NCI-H774 (cell line): ENCODE results near the gene SRP54.
"Not testable (repeated sequence)": the region's sequence is repeated elsewhere in the genome, so short reads cannot be mapped to it uniquely, and the experiment has no call there.

Experiments
- DNase-seq: peaks from one replicate; lab custom pipeline; 2025; lab: John Stamatoyannopoulos, UW

Gene SRP54

DNA sequence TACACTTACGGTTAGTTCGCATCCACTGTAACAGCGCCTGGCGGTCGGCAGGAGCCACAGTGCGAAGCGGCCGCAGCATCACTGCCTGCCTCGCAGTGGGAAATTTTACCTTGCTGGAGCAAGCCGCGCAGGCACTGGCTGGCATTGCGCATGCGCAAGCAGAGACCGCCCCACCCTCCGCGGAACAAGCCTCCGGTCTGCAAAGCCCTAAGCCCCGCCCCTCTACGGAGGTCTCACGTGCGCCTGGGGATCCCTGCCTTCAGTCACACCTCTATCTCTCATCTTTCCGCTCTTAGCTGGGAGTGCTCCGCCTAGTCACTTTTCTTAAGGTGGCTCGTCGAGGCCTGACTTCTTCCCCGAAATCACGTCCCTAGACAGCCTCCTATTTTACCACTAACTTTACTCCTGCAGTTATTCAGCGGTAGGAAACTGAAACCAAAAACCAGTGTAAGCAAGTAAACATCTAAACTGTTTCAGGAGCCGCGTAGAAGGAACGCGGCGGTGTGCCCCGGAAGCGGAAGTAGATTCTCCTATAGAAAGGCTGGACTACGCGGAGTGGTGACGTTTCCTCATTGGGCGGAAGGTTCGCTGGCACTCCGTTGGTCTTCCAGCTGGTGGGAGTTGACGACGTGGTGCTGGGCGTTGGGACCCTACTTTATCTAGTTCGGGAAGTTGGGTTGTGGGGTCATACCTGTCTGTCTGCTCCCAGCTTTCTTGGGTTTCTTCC lies at the start of gene SRP54:
TSS of gene SRP54 (plus strand) at position 572 of the 727 bp plus-strand sequence. CDS start 13,718 bp downstream, outside the sequence.
- DNase-seq: peak; percentile 97

DNA sequence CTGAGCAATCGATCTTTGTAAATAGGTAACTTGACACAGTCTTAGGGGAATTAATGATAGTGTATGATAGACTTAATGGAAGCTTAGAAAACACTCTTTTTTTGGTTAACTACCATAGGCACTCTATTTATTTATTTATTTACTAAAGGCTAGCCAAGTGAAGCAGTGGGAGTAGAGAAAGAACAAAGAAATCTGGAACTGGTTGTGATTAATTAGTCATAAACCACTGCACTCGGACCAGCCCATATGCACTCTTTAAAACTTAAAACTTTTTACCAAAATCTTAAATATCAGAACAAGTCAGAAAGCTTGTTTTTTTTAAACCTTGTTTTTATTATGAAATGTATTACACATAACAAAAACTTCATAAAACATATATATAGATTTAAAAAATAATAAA lies 49.5 kb upstream of the SRP54 start:
- no peak for DNase-seq

DNA sequence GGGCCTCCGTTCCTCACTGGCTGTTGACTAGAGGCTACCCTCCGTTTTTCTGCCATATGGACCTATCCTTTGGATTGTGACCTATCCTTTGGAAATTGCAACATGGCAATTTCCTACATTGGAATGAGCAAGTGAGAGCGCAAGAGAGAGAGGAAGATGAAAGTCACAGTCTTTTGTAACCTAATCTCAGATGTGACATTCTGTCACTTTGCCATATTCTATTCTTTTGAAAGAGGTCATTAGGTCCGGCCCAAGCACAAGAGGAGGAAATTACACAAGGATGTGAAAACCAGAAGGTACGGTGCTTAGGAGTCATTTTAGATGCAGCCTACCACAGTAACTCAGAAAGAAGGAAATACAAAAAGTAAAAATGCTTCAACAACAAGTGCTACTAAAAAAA lies 47.3 kb upstream of the SRP54 start:
- DNase-seq: no peak

DNA sequence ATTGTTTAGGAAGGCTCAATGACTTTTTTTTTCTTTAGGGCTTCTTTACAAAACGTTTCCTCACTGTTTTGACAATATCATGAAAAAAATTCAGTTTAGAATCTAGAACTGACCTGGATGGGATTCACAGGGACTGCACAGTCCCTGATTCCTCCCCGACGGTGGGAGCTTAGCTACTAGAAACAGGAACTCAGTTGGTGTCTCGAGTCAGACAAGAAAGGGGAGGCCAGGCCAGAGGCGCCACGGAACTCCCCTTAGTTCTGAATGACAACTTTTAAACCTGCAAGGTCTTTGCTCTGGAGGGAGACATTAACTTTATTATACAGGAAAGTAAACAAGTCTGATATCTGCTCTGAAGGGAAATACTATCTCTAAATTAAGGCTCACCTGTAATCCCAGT lies 45.4 kb upstream of the SRP54 start:
- no peak for DNase-seq

DNA sequence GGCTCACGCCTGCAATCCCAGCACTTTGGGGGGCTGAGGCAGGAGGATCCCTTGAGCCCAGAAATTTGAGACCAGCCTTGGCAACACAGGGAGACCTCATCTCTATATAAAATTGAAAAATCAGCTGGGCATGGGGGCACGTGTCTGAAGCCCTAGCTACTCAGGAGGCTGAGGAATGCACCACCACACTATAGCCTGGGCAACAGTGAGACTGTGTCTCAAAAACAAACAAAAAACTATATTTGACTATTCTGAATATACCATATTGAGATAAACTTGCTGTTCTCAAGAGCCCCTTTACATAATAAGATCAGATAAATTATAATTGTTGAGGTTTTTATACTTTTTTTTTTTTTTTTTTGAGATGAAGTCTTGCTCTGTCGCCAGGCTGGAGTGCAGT lies 44.9 kb upstream of the SRP54 start:
- no peak for DNase-seq

DNA sequence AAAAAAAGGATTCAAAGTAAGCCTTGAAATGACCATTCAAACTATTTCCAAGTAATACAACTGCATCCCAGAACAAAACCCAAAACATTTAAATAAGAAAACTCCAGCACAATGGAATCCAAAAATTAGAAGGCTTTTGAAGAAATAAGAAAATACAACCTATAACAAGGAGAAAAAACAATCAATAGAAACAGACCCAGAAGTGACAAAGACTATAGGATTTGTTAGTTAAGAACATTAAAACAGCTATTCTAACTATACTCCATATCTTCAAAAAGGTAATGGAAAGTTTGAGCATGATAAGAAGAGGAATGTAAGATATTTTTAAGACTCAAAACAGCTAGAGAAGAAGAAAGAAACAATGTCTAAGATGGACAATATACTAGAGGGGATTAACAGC lies 39.3 kb upstream of the SRP54 start:
- DNase-seq: no peak

DNA sequence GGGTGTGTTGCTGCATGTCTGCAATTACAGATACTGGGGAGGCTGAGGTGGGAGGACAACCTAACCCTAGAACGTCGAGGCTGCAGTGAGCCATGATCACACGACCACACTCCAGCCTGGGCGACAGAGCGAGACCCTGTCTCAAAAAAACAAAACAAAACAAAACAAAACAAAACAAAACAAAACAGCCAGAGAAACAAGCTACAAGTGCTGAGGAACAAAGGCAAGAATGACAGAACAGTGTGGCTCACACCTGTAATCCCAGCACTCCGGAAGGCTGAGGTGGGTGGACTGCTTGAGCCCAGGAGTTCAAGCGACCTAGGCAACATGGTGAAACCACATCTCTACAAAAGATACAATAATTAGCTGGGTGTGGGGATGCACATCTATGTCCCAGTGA lies 38.0 kb upstream of the SRP54 start:
- no peak for DNase-seq

DNA sequence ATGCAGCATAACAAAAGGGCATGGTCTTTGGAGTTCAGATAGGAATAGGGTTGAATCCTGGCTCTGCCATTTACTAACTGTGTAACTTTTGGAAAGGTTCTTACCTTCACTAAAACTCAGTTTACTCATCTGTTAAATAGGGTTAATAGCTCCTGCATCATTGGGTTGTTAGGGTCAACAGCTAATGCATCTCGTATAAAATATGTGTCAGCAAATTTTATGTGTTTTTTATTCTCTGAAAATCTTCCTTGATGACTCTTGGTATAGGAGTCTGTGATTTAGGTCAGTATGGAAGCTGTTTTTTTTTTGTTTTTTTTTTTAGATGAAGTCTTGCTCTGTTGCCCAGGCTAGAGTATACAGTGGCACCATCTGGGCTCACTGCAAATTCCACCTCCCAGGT lies 36.1 kb upstream of the SRP54 start:
- DNase-seq: no peak

DNA sequence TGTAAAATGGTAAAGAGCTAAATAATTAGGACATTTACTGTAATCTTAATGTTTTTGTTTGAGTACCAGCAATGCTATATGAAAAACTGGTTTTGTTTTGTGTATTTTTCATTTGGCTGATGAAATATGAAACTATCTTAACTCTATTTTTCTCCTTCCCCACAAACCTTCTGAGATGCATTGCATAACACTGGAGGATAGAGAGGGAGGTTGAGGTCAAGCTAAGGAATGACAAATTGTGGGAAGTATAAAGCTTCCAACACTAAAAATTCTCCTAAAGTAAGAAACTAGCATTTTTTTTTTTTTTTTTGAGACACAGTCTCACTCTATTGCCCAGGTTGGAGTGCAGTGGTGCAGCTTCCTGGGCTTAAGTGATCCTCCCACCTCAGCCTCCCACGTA lies 31.5 kb upstream of the SRP54 start:
- DNase-seq: no peak

DNA sequence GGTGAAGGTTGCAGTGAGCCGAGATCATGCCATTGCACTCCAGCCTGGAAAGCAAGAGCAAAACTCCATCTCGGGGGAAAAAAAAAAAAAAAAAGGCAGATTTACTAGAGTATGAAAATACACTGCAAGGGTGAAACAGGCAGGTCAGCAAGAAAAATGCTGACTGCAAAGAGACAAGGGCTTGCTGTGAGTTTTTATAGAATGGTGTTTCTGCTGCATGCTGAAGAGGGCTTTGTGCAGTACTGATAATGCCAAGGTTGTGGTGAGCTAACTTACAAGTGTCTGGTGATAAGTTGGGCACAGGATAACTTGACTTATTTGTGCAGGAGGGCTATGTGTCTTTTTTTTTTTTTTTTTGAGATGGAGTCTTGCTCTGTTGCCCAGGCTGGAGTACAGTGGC lies 25.9 kb upstream of the SRP54 start:
- no peak for DNase-seq

DNA sequence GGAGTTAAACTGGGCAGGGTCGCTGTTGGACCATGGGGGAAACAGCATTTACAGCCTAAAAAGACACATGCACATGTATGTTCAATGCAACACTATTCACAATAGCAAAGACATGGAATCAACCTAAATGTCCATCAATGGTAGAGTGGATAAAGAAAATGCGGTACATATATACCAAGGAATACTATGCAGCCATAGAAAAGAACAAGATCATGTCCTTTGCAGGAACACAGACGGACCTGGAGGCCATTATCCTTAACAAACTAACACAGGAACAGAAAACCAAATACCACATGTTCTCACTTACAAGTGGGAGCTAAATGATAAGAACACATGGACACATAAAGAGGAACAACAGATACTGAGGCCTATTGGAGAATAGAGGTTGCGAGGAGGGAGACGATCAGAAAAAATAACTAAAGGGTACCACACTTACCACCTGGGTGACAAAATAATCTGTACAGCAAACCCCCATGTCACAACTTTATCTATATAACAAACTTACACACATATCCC lies 25.0 kb upstream of the SRP54 start:
- no peak for DNase-seq

DNA sequence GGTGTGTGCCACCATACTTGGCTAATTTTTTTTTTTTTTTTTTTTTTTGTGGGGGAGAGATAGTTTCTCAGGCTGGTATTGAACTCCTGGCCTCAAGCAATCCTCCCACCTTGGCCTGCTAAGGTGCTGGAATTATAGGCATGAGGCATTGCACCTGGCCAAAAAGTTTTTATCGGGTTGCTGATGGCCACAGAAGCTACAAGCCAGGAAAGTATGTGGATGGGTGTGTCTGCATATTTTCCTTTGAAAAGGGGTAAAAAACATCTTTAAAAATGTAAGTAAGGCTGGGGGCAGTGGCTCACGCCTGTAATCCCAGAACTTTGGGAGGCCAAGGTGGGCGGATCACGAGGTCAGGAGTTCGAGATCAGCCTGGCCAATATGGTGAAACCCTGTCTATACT lies 20.7 kb upstream of the SRP54 start:
- DNase-seq: not testable (repeated sequence)

DNA sequence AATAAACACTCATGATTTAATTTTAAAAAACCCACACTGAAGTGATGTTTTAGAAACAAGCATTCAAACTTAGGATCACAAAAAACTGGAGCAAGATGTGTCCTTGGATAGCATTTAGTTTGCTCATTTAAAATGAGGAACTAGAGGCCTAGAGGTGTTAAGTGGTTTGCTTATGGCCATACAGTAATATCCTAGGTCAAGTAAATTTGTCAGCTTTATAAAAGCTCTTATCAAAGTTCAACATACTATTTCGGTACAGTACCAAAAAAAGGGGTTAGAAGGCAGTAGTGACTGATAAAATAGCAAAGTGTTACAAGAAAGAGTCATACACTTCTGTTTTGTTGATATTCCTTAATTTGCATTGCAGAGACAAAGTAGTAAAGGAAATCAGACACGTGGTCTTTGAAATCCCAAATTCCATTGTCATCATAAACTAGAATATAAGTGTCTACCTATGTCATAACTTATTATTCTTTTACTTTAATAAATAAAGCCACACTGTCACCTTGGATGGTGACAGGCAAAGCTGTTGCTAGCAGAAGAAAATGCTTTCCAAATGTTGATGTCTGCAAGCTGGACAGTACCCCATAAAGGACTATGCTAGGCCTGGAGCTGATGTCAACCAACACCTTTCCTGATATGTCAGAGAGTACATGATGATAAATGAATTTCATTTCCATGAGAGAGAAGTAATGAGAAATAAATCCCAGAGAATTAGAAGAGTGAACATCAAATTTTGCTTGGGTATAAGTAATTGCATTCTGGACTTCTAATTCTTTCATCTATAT lies 17.6 kb upstream of the SRP54 start:
- DNase-seq: no peak

DNA sequence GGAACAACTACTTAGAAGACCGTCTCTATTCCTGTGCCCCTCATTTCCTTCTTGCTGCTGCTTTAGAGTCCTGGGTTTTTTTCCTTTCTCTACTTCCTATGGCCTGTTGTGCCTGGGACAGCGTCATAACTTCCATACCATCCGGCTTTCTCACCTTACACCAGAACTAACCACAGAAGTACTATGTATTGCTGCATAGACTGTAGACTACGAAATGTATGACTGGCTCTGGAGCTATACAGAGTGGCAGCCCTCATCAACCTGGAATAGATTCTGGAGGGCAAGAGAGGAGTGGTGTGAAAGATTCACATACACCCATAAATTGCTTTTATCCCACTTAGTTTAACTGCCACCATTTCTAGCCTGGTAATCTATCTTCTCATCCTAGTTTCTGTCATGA lies 16.9 kb upstream of the SRP54 start:
- DNase-seq: no peak

DNA sequence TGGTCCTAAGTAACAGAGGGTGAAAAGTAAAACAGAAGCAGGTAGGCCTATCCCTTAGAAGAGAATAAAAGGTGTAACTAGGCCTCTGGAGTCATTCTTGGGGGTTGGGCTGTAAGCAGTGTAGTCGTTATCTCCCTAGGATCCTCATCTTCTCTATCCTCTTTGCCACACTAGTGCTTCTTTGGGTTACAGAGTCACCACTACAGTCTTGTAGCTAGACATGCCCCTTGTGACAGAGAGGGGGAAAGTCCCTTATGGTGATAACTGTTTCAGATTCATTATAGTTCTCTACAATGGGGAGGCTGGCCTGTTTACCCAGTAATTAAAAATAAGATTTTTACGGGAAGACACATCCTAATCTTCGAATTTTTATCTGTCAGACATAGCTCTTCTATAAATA lies 16.4 kb upstream of the SRP54 start:
- no peak for DNase-seq

DNA sequence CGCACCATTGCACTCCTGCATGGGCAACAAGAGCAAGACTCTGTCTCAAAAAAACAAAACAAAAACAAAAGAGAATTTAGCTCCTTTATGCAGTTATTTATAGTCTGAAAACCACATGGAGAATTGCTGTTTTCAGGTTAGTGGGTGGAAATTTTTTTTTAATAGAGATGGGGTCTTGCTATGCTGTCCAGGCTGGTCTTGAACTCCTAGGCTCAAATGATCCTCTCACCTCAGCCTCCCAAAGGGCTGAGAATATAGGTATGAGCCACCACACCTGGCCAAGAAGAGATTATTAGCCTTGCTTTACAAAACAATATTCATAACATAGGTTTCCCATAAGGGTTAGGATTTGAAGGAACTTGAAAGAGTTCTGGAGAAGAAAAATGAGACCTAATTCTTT lies 12.1 kb upstream of the SRP54 start:
- no peak for DNase-seq

DNA sequence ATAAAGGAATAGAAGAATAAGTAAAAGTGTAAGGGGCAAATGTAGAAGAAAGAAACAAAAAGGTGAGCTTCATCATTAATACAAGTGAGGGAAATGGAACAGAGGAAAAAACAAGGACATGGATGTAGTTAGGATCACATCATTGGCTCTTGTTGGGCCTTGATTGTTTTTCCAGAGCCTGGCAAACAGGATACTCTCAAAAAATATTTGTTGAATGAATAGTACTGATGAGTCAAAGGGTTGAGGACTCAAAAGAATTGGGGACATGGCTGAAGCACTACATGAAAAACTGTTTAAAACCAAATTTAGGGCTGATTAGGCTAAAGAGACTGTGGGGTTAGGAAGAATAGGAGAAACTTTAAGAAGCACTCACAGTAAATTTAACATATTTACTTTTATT lies 11.4 kb upstream of the SRP54 start:
- no peak for DNase-seq

DNA sequence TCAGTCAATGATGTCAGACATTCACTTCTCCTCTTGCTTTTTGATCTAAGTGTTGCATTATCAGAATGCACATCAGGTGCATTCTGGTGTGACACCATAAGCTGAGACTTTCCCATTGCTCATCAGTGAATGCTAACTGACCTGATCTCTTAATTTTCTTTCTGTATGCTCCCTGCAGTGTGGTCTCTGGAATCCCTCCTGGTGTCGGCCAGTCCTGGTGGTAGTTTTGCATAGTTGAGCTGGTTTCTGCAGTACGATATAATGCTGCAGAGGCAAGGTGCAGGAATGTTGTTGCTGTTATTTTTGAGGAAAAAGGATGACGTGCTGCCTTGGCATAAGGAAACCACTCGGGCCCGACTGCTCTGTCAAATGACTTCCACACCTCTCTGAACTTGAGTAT lies 11.0 kb upstream of the SRP54 start:
- DNase-seq: no peak

DNA sequence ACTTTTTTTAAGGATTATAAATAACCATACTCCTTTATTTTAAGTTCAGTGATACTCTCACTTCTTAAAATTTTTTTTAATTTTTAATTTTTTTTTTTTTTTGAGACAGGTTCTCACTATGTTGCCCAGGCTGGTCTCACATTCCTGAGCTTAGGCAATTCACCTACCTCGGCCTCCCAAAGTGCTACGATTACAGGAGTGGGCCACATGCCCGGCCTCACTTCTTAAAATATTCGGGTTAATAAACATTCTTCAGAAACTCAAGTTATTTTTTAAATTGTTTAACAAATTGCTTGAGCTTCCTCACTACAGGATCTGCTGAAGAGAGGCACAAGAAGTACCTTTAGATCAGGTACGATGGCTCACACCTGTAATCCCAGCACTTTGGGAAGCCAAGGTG lies 4.3 kb upstream of the SRP54 start:
- no peak for DNase-seq

DNA sequence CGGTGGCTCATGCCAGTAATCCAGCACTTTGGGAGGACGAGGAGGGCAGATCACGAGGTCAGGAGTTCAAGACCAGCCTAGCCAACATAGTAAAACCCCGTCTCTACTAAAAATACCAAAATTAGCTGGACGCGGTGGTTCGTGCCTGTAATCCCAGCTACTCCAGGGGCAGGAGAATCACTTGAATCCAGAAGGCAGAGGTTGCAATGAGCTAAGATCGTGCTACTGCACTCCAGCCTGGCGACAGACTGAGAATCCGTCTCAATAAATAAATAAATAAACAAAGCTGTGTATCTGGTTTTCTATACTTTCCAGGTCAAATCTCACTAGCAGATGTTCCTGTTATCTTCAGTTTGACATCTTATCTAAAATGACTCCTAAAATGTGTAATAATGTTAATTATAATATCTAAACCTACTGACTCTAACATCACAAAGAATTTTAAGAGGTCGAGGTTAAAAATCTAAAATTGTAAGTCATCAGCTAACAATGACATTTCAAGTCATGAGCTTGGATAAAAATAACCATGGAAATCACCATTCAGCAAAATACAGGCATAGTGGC lies 2.4 kb upstream of the SRP54 start:
- DNase-seq: no peak

DNA sequence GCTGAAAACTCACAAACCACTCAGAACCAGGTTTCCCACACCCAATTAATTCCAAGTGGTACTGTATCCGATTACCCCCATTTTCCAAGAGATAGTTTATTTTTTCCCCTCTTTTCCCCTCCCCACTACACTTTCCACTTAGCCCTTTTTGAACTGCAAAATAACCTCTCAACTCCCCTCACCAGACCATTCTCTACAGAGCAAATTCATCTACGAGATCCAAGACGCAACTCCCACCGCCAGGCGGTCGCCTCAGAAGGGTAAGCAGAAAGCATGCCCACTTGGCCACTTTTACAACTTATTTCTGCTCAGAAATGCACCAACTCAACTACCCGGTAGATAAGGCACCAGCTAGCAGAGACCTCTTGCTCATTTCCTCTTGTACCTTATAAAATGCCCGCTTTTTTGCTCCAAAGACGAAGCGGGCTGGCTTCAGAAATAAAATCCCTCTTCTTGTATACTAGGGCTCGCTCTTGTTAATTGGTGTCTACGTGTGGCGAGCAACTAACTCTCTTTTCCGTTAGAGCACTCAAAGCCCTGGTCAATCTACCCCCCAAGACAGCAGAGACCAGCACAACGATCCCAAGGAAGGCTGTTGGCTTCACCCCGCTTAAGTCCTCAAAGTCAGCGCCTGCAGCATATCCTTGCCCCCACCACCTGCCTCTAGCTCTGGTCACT lies 910 bp upstream of the SRP54 start:
- DNase-seq: peak; percentile 17

DNA sequence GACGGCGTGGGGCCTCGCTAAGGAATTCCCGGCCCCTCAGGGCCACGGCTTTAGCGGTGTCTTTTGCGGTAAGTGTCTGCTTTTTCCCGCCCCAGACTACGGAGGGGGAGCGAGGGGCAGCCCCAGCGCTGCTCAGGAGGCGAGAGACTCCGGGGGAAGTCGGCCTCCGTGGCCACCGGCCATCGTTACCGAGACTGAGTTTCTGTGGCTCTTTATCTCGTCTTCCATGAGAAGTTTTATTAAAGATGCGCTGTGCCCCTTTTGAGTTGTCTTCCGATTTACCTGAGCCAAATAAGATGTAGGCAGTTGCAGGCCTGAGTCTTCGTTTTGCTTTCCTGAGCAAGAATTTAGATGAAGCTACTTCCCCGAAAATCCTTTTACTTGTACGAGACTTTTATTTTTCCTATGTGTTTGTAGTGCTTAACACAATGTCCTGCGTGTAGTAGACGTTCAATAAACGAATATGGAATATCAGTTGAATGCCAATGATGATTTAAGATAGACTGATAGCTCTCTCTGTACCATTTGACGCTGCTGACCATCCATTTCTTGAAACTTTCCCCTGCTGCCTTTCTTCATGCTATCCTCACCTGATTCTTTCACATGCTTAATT lies 462 bp downstream of the SRP54 start:
- no peak for DNase-seq
